IMR-90 (cell line): Measurements from ENCODE around the gene KIAA0825.

ENCODE experiments used
- CTCF ChIP-seq: conservative IDR thresholded peaks from 2 replicates; pipeline ENCODE4 v1.5.1; 2012; ENCODE audit warnings: mild to moderate bottlenecking, low read depth, low read length, improper control_type of control experiment
- NFE2L2 ChIP-seq: fragments of 150-350 bp; IDR thresholded peaks from 2 replicates; pipeline ENCODE4 v1.6.1; 2016; ENCODE audit warnings: low read depth, mild to moderate bottlenecking, low read length
- POLR2A ChIP-seq: IDR thresholded peaks from 2 replicates; pipeline ENCODE4 v1.6.1; 2012; ENCODE audit warnings: mild to moderate bottlenecking, low read depth, low read length
- RCOR1 ChIP-seq: IDR thresholded peaks from 2 replicates; pipeline ENCODE4 v1.6.1; 2012; ENCODE audit warnings: mild to moderate bottlenecking, low read length, improper control_type of control experiment; ENCODE audit not compliant: insufficient replicate concordance

- TF ChIP-seq CTCF (no peak), POLR2A (no peak), RCOR1 (no peak), NFE2L2 (no peak)
Observed at GRCh38 chr5:94517490-94518488, 100.6 kb downstream of the KIAA0825 start.
